IPS DF 19.7 (cell line): ENCODE data around the gene FAF1.
A peak's percentile ranks its signal among the peaks of the same experiment; 100 is the strongest.

Experiments used
- DNase-seq: peaks from one replicate; pipeline ENCODE4 v3.0.0-alpha.2; 2013; ENCODE audit warnings: low read depth, low spot score

FAF1 gene

GRCh38 chr1:50702395-50702794, 257.7 kb downstream of the FAF1 start:
- no peak for DNase-seq

- no peak for DNase-seq
These were observed 258.3 kb downstream of the FAF1 start for GRCh38 chr1:50701706-50702317.

DNA sequence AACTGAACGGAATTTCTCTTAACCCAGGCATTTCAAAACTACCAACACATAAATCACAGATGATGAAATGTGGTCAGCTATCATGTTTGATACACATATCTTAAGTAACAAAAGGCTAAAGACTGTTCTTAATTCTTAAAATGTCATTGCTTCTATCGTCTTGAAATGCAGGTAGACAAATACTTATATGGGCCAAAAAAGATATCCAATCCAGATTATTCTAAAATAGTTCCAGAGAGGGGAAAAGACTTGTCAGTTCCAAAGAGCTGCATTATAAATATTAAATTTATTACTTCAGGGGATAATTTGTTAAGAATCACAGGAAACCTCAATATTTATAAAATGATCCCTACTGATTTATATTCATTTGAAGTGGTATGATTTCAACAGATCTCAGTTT, 259.4 kb downstream of the FAF1 start:
- no peak for DNase-seq

- DNase-seq = peak; percentile 82
These were observed 259.9 kb downstream of the FAF1 start for GRCh38 chr1:50700214-50700613.

- DNase-seq = no peak
These were observed 260.3 kb downstream of the FAF1 start for GRCh38 chr1:50699795-50700194.

DNA sequence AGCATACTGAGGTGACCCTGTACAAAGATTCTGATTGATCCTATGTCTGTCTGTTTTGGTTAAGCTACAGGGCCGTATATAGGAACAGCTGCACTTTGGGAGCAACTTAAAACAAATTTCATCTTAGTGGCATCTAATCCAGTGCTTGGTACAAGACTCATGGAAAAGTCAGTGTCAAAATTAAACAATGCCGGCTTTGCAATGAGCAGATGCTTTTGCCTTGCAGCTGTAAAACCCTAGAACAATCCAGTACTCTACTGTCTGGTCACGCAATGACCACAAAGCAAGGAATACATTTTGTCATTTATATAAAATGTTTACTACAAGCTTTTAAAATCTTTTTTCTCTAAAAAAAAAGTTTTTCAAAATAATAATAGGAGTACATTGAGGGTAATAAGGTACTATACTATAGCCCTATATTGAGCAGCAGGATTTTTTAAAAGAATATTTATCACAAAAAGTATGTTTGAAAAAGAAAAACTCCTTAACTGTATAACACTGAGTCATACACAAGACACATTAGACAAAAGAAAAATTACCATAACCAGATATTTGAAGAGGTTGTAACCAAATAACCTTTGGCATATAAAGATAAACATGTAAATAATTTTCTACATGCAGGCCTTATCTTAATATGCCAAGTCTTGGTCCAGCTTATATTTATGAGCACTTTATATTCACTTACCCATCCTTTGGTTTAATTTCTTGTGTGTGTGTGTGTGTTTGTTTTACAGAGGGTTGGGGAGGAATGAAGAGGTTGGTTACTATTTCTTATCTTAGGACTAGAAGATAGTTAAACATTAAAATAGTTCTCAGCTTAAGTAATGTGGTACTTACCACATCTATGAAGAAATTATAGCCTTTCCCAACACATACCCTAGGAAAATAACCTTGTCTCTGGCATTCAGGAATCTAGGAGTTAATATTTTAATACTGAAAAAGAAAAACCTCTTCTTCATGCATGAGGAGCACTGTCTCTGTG, 262.3 kb downstream of the FAF1 start:
- no peak for DNase-seq

GRCh38 chr1:50693829-50694228, 266.2 kb downstream of the FAF1 start:
- DNase-seq = no peak

GRCh38 chr1:50684185-50684584, 275.9 kb downstream of the FAF1 start:
- DNase-seq = no peak

DNA sequence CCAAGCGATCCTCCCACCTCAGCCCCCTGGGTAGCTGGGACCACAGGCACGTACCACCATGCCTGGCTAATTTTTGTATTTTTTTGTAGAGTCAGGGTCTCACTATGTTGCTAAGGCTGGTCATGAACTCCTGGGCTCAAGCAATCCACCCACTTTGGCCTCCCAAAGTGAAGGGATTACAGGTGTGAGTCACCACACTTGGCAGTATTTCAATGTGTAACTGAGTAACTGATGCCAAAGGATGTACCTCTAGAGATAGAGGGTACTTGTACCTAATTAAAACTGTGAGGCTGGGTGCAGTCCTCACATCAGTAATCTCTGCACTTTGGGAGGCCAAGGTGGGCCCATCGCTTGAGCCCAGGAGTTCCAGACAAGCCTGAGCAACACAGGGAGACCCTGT, 278.1 kb downstream of the FAF1 start:
- DNase-seq = no peak

DNA sequence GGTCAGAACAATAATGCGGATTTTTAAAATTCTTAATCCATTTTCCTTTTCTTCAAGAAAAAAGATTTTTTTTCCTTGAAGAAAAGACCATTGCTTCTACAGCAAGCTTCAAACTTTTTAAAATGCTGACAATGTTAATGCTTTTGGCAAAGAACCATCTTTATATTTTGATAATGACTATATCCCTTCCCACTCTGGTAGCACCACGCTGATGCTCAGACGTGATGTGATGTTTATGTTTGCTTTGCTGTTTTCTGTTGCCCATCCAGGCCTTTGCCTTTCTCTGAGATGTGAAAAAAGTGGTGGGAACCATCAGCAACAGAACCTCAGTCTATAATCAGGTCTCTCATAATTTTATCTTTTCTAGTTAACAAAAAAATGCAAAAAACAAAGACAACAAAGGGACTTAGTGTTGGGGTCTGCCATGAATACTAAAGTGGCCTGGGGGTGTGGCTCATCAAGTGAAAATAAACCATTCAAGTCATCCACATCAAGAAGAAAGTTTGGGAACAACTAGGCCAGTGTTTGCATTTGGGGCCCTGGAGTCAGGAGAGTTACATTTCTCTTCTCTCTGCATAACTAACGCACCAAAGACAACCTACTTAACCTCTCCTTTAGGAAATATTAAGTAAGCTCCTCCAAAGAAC, 292.2 kb downstream of the FAF1 start:
- no peak for DNase-seq

DNA sequence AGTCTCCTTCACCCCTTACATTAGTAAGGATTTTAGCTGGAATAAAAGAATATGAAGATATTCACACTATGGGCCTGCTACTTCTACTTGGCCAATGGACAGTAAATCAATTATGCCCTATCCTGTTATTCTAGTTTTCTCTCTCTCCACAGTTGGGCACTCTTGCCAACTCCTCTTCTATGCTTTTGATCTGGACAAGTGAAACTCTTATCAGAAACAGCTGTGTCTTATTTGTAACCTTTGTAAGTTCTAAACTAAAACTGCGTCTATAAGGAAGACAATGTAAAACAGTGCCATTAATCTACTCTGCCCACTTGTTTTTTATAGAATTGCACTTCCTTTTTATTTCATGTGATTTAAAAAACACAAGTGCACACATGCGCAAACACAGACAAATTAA, 292.8 kb downstream of the FAF1 start:
- no peak for DNase-seq

DNA sequence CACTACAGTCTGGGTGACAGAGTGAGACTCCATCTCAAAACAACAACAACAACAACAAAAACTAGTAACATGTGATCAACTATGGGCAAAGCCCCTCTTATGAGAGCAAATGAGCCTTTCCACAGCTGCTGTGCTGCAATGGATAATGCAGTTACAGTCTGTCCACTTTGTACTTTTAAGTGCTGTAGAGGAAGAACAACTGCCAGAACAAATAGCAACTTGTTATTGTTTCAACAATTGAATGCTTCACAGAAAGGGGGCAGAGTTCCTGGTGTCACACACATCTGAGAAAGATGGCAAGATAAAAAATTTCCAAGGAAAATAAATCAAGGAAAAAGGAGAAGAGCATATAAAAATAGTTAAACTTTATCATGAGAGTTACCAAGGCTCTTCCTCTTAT, 293.2 kb downstream of the FAF1 start:
- no peak for DNase-seq

DNA sequence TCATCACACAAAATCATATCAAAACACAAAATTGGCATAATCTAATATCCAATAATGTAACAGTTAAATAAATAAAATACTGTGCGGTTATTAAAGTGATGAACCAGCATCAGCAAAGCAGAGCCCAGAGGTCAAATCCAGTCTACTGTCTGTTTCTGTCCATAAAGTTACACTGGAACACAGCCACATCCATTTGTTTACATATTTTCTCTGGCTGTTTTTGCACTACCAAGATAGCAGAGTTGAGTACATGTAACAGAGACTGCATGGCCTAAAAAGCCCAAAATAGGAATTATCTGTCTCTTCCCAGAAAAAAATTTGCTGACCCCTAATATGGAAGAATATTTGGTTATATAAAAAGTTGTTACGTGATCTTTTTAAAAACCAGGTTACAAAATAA, 294.7 kb downstream of the FAF1 start:
- DNase-seq = no peak

DNA sequence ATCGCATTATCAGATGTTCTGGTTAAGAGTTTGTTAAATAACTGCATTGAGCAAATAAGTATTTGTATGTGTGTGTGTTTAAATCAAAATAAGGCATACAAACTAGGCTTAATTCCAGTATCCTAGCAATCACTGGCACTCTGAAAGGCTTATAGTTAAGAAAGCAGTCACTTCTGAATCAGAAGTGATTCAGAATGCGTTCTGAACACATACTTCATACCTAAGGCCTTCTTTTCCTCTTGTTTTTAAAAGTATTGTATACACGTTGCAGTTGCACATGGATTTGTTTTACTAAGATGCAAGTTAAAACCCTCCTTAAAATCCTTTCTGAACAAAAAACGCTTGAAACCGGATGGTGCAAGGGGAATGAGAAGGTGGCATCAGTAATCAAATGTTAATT, 298.4 kb downstream of the FAF1 start:
- no peak for DNase-seq

GRCh38 chr1:50659107-50659662, 300.9 kb downstream of the FAF1 start:
- DNase-seq = no peak

DNA sequence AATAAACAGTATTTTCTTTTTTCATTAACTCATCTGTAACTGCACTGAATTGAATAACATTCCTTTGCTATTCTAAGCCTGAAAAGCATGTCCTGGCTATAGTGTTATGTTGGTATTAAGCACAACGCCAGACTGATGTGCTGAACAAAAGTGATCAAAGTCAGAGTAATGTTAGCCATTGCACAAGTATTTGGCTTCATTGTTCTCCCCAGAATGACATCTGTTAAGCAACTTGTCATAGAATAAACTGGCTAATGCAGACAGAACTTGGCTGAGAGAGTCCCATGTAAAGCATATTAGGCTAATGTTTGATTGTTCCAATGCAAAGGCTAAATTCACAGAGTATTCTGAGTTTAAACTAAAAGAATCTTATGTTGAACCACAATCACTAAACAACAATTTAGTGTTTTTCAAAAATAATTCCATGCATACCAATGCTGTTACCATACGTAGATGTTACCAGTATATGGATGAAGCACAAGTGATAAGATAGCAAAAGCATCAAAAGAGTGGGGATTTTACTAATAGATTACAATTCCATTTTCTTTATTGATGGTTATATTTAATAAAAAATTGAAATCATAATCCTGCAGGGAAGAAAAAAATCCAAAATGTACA, 301.5 kb downstream of the FAF1 start:
- DNase-seq = no peak

GRCh38 chr1:50656931-50657330, 303.1 kb downstream of the FAF1 start:
- DNase-seq = no peak

DNA sequence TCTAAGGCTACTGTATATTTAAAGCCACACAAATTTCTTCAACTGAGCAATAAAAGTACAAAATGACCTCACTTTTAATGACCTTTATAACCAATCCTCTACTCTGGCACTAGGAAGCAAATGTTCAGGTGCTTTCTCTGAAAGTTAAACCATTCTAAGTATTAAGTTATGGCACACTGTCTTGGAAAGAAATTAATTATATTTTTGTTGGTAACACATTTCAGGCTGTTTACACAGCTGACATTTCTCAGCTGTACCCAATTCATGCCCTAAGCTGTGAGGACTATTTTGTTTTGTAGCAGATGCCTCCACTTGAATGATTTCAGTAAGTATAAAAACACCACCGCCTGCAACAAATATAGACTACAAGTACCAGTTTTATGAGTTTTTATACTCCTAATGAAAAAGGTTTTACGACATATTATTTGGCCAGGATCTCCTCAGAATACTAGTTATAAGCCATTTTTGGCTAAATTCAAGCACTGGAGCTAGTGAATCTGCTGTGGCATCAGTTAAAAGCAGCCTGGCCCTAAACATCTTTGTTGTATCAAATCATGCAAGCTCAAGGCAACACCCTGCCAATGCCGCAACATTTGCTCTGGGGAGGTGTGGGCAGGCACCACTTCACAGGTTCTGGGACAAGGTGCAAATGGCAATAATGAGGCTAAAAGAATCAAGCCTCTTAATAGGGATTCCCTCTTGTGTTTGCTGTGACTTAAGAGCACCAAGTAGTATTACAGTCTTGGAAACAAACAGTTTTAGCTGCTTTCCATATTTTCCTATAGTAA, 308.4 kb downstream of the FAF1 start:
- no peak for DNase-seq

GRCh38 chr1:50646526-50646925, 313.5 kb downstream of the FAF1 start:
- no peak for DNase-seq

DNA sequence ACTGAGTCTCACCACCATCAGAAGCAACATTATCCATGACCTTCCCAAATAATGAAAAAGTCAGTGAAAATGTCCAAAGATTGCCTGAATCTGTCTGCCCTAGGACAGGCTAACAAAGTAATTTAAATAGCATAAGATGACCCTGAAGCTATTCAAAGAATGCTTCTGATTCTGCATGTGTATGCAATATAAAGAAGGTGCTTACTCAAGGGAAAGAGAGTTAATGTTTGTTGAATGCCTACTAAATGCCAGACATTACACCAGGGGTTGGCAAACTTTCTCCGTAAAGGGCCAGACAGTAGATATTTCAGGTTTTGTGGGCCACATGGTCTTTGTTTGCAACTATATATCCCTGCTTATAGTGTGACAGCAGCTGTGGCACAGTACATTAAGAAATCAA, 314.9 kb downstream of the FAF1 start:
- no peak for DNase-seq
